ENCODE data around the gene TLE5.

DNA sequence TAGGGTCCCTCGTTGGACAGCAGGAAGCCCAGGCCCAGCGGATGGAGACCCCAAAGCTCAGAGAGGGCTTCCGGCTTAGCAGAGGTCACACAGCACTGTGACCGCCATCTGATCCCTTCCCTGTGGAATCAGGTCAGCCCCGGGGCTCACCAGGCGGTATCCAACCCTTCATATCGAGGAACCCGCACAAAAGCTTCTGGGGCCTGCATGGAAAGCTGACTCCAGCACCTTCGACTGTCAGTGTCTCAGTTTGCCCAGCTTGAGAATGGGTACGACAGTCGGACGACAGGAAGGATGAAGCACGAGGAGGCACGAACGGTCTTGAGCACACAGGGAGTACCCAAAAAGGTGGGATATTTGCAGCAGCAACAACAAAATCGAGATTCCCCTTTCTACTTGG lies 2.6 kb downstream of the TLE5 start:
- no peak for TF ChIP-seq POLR2A (IDR thresholded peaks at IDR 0.05)
- TF ChIP-seq, protein P1, sequence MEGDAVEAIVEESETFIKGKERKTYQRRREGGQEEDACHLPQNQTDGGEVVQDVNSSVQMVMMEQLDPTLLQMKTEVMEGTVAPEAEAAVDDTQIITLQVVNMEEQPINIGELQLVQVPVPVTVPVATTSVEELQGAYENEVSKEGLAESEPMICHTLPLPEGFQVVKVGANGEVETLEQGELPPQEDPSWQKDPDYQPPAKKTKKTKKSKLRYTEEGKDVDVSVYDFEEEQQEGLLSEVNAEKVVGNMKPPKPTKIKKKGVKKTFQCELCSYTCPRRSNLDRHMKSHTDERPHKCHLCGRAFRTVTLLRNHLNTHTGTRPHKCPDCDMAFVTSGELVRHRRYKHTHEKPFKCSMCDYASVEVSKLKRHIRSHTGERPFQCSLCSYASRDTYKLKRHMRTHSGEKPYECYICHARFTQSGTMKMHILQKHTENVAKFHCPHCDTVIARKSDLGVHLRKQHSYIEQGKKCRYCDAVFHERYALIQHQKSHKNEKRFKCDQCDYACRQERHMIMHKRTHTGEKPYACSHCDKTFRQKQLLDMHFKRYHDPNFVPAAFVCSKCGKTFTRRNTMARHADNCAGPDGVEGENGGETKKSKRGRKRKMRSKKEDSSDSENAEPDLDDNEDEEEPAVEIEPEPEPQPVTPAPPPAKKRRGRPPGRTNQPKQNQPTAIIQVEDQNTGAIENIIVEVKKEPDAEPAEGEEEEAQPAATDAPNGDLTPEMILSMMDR (IDR thresholded peaks at IDR 0.05), result no peak
